Measurements from ENCODE around the gene NUDT16L1. TPM values are rescaled to one million over a fixed set of nuclear protein-coding genes. Genes with fewer than 3 reads are reported as not detected.

Gene NUDT16L1
- total and polyA plus RNA-seq, 9 of the 15 experiments (the other 6 are each of a cell fraction or from before 2014, with no cell fraction given) = 1.4 to 37.6 (median 13.7) TPM

DNA sequence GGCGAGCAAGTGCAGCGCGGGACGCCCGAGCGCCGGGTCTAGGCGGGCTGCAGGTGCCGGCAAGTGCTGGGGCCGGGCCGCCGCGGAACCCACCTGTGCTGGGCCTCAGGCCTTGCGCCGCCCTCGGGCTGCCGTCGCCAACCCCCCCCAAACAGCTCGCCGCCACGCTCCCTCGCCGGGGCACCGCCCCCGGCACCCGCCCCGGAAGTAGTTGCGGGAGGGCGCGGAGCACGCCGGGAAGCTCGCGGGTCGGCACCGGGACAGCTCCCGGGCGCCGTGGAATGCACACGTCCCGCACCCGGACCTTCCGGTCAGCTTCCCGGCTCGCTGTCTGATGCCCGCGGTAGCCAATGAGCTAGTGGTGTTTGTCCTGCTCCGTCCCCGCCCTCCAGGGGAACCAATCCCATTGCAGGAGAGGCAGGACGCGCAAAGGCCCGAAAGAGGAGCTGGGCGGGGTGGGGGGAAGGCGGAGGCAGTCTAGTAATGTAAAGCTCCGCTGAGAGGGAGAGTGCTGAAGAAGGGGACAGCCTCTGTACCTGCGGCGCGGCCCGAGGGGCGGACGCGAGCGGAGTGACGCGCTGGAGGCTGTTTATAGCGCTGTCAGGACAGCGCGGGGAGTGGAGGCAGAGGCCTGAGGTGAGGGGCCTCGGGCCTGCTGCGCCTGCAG is 40.8 kb downstream of the NUDT16L1 start, which contains the start of the genes ANKS3 and DNAAF8 (continued):
- TF ChIP-seq ETV6 (IDR thresholded peaks at IDR 0.05; ENCODE audit: borderline replicate concordance in 1 of 2, low read depth in 2 of 2, low read length in 1 of 2) (no peak), ETV6 (CRISPR knock-in tag; IDR thresholded peaks at IDR 0.05; ENCODE audit: borderline replicate concordance) (no peak), POLR2AphosphoS2 (IDR thresholded peaks at IDR 0.05; ENCODE audit: low read length) (no peak), NR2C2 (CRISPR knock-in tag; IDR thresholded peaks at IDR 0.05) (peak; percentile 98), NR2C2 (tag; IDR thresholded peaks at IDR 0.05) (peak; percentile 100), CREBBP (IDR thresholded peaks at IDR 0.05; ENCODE audit: low read depth, low read length) (no peak), CHD1 (IDR thresholded peaks at IDR 0.05; ENCODE audit: low read length) (no peak), ZNF124 (CRISPR knock-in tag; IDR thresholded peaks at IDR 0.05) (no peak), ETV1 (tag; conservative IDR thresholded peaks at IDR 0.05; ENCODE audit: low read depth) (peak; percentile 81), CEBPB (tag; IDR thresholded peaks at IDR 0.05) (no peak), FOXP1 (CRISPR knock-in tag; IDR thresholded peaks at IDR 0.05) (no peak), CBX8 (IDR thresholded peaks at IDR 0.05; ENCODE audit: borderline replicate concordance, extremely low read depth, low read depth, low read length, poor library complexity, severe bottlenecking) (no peak), SNIP1 (IDR thresholded peaks at IDR 0.05; ENCODE audit: low read depth) (no peak), ZNF282 (CRISPR knock-in tag; IDR thresholded peaks at IDR 0.05) (no peak; the same call in 1 of the 2 replicates), MTA3 (IDR thresholded peaks at IDR 0.05; ENCODE audit: borderline replicate concordance) (no peak; the same call in 1 of the 2 replicates), ZNF41 (CRISPR knock-in tag; conservative IDR thresholded peaks at IDR 0.05) (no peak), DLX4 (CRISPR knock-in tag; IDR thresholded peaks at IDR 0.05) (no peak), ZNF134 (CRISPR knock-in tag; conservative IDR thresholded peaks at IDR 0.05) (no peak), NR4A1 (CRISPR knock-in tag; IDR thresholded peaks at IDR 0.05) (no peak), NR4A1 (tag; IDR thresholded peaks at IDR 0.05) (no peak), EHMT2 (IDR thresholded peaks at IDR 0.05) (no peak), POLR3G (IDR thresholded peaks at IDR 0.05; ENCODE audit: extremely low read depth, insufficient read length, insufficient replicate concordance) (no peak)
- TF ChIP-seq, protein P1, sequence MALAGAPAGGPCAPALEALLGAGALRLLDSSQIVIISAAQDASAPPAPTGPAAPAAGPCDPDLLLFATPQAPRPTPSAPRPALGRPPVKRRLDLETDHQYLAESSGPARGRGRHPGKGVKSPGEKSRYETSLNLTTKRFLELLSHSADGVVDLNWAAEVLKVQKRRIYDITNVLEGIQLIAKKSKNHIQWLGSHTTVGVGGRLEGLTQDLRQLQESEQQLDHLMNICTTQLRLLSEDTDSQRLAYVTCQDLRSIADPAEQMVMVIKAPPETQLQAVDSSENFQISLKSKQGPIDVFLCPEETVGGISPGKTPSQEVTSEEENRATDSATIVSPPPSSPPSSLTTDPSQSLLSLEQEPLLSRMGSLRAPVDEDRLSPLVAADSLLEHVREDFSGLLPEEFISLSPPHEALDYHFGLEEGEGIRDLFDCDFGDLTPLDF (CRISPR knock-in tag; IDR thresholded peaks at IDR 0.05) = no peak; the same call in 1 of the 2 replicates
- TF ChIP-seq, protein P2, sequence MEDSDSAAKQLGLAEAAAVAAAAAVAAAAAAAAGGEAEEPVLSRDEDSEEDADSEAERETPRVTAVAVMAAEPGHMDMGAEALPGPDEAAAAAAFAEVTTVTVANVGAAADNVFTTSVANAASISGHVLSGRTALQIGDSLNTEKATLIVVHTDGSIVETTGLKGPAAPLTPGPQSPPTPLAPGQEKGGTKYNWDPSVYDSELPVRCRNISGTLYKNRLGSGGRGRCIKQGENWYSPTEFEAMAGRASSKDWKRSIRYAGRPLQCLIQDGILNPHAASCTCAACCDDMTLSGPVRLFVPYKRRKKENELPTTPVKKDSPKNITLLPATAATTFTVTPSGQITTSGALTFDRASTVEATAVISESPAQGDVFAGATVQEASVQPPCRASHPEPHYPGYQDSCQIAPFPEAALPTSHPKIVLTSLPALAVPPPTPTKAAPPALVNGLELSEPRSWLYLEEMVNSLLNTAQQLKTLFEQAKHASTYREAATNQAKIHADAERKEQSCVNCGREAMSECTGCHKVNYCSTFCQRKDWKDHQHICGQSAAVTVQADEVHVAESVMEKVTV (CRISPR knock-in tag; IDR thresholded peaks at IDR 0.05) = no peak
- TF ChIP-seq, protein P3, sequence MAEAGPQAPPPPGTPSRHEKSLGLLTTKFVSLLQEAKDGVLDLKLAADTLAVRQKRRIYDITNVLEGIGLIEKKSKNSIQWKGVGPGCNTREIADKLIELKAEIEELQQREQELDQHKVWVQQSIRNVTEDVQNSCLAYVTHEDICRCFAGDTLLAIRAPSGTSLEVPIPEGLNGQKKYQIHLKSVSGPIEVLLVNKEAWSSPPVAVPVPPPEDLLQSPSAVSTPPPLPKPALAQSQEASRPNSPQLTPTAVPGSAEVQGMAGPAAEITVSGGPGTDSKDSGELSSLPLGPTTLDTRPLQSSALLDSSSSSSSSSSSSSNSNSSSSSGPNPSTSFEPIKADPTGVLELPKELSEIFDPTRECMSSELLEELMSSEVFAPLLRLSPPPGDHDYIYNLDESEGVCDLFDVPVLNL (CRISPR knock-in tag; IDR thresholded peaks at IDR 0.05; ENCODE audit: low read depth) = 0 out of 2 replicates have a peak, but pooled peaks have one; percentile 61
- TF ChIP-seq, protein P4, sequence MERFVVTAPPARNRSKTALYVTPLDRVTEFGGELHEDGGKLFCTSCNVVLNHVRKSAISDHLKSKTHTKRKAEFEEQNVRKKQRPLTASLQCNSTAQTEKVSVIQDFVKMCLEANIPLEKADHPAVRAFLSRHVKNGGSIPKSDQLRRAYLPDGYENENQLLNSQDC (CRISPR knock-in tag; IDR thresholded peaks at IDR 0.05) = no peak
